ENCODE results near the gene HRAS.

- TF ChIP-seq MLLT1 (IDR thresholded peaks at IDR 0.05) = no peak
- no peak for TF ChIP-seq POLR2AphosphoS5 (IDR thresholded peaks at IDR 0.05; ENCODE audit: low read length)
- TF ChIP-seq NRF1 (conservative IDR thresholded peaks at IDR 0.05; ENCODE audit: low read depth, low read length) = no peak
- TF ChIP-seq PRDM15 (CRISPR knock-in tag; IDR thresholded peaks at IDR 0.05) = no peak
- TF ChIP-seq MAX (IDR thresholded peaks at IDR 0.05; ENCODE audit: low read depth, low read length) = no peak
Measured at GRCh38 chr11:532986-533585, 2.3 kb downstream of the HRAS start.
